ENCODE data around the gene IRF9.

DNA sequence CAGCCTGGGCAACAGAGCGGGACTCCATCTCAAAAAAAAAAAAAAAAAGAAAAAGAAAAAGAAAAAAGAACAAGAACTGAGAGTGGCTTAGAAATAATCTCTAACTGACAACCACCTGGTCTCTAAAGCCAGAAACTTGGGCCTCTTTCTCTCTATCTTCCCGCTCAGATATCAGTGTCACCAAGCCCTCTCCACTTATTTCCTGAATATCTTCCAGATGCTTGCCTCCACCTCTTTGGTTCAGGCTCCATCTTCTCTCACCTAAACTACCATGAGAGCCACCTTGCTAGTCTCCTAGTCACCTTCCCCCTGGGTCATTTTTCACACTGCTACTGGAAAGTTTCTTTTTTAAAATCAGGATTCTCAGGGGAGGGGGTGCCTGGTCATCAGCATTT is 36.0 kb downstream of the IRF9 start:
- TF ChIP-seq, protein P1, sequence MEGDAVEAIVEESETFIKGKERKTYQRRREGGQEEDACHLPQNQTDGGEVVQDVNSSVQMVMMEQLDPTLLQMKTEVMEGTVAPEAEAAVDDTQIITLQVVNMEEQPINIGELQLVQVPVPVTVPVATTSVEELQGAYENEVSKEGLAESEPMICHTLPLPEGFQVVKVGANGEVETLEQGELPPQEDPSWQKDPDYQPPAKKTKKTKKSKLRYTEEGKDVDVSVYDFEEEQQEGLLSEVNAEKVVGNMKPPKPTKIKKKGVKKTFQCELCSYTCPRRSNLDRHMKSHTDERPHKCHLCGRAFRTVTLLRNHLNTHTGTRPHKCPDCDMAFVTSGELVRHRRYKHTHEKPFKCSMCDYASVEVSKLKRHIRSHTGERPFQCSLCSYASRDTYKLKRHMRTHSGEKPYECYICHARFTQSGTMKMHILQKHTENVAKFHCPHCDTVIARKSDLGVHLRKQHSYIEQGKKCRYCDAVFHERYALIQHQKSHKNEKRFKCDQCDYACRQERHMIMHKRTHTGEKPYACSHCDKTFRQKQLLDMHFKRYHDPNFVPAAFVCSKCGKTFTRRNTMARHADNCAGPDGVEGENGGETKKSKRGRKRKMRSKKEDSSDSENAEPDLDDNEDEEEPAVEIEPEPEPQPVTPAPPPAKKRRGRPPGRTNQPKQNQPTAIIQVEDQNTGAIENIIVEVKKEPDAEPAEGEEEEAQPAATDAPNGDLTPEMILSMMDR (IDR thresholded peaks at IDR 0.05 in 4 of 5, conservative IDR thresholded peaks at IDR 0.05 in 1 of 5), result no peak
- TF ChIP-seq POLR2A (IDR thresholded peaks at IDR 0.05), result no peak
